H9 (cell line): ENCODE data around the gene POU1F1. TPM values are rescaled to one million over a fixed set of nuclear protein-coding genes. Genes with fewer than 3 reads are reported as not detected.

ENCODE experiments used
- DNase-seq: peaks from one replicate; pipeline ENCODE4 v3.0.0-alpha.2; 2017
- H2AFZ ChIP-seq: one replicate; pipeline ENCODE4 v1.6.1; 2013; ENCODE audit warnings: mild to moderate bottlenecking, low read length, control low read depth, moderate library complexity
- H2AK5ac ChIP-seq: 2 replicates; pipeline ENCODE4 v1.6.1; 2013; ENCODE audit warnings: low read length, control low read depth, mixed read lengths; ENCODE audit not compliant: insufficient read length
- H2BK120ac ChIP-seq: one replicate; pipeline ENCODE4 v1.6.1; 2013; ENCODE audit warnings: low read depth, mild to moderate bottlenecking, low read length, control low read depth, inconsistent platforms; ENCODE audit not compliant: poor library complexity, severe bottlenecking
- H2BK12ac ChIP-seq: 2 replicates; pipeline ENCODE4 v1.6.1; 2013; ENCODE audit warnings: low read length, control low read depth, mixed read lengths, low read depth; ENCODE audit not compliant: insufficient read length
- H2BK15ac ChIP-seq: 2 replicates; pipeline ENCODE4 v1.6.1; 2013; ENCODE audit warnings: low read depth, low read length, control low read depth
- H2BK20ac ChIP-seq: one replicate; pipeline ENCODE4 v1.6.1; 2013; ENCODE audit warnings: low read depth, mild to moderate bottlenecking, low read length, control low read depth, inconsistent platforms; ENCODE audit not compliant: poor library complexity, severe bottlenecking
- H2BK5ac ChIP-seq: 2 replicates; pipeline ENCODE4 v1.6.1; 2013; ENCODE audit warnings: low read length, control low read depth, mixed read lengths; ENCODE audit not compliant: insufficient read length
- H3K14ac ChIP-seq: 2 replicates; pipeline ENCODE4 v1.6.1; 2013; ENCODE audit warnings: low read length, control low read depth; ENCODE audit not compliant: insufficient read depth
- H3K18ac ChIP-seq: 2 replicates; pipeline ENCODE4 v1.6.1; 2013; ENCODE audit warnings: low read depth, mild to moderate bottlenecking, mixed read lengths, low read length, control low read depth; ENCODE audit not compliant: insufficient read length
- H3K23ac ChIP-seq: 2 replicates; pipeline ENCODE4 v1.6.1; 2013; ENCODE audit warnings: low read length, control low read depth, mixed read lengths, low read depth; ENCODE audit not compliant: insufficient read length
- H3K23me2 ChIP-seq: 2 replicates; pipeline ENCODE4 v1.6.1; 2013; ENCODE audit warnings: low read depth, mild to moderate bottlenecking, mixed read lengths, low read length, control low read depth; ENCODE audit not compliant: insufficient read length, poor library complexity, severe bottlenecking
- H3K27ac ChIP-seq: 2 replicates; pipeline ENCODE4 v1.5.1; 2013; ENCODE audit warnings: low read length, control low read depth, mixed read lengths, low read depth; ENCODE audit not compliant: insufficient read length
- H3K27me3 ChIP-seq: 2 replicates; pipeline ENCODE4 v1.6.1; 2013; ENCODE audit warnings: low read length, control low read depth, inconsistent platforms; ENCODE audit not compliant: insufficient read depth
- H3K4ac ChIP-seq: 2 replicates; pipeline ENCODE4 v1.6.1; 2013; ENCODE audit warnings: low read depth, mild to moderate bottlenecking, control low read depth, inconsistent platforms, low read length, moderate library complexity
- H3K4me1 ChIP-seq: 2 replicates; pipeline ENCODE4 v1.6.1; 2013; ENCODE audit warnings: low read length, control low read depth, inconsistent platforms; ENCODE audit not compliant: insufficient read depth
- H3K4me2 ChIP-seq: 2 replicates; pipeline ENCODE4 v1.6.1; 2013; ENCODE audit warnings: low read length, control low read depth, mixed read lengths; ENCODE audit not compliant: insufficient read length, insufficient read depth
- H3K56ac ChIP-seq: 2 replicates; pipeline ENCODE4 v1.6.1; 2013; ENCODE audit warnings: low read depth, mild to moderate bottlenecking, mixed read lengths, low read length, control low read depth; ENCODE audit not compliant: insufficient read length
- H3K79me1 ChIP-seq: 2 replicates; pipeline ENCODE4 v1.6.1; 2013; ENCODE audit warnings: low read depth, mild to moderate bottlenecking, moderate library complexity, low read length, control low read depth, inconsistent platforms; ENCODE audit not compliant: insufficient read depth, poor library complexity, severe bottlenecking
- H3K79me2 ChIP-seq: 2 replicates; pipeline ENCODE4 v1.6.1; 2013; ENCODE audit warnings: low read length, control low read depth, inconsistent platforms; ENCODE audit not compliant: insufficient read depth
- H3K9ac ChIP-seq: 2 replicates; pipeline ENCODE4 v1.6.1; 2013; ENCODE audit warnings: low read length, control low read depth, mixed read lengths; ENCODE audit not compliant: insufficient read length; ENCODE audit errors: extremely low read depth
- H3K9me3 ChIP-seq: one replicate; pipeline ENCODE4 v1.6.1; 2013; ENCODE audit warnings: low read depth, low read length, inconsistent platforms; ENCODE audit not compliant: control insufficient read depth
- H3T11ph ChIP-seq: one replicate; pipeline ENCODE4 v1.6.1; 2013; ENCODE audit warnings: mild to moderate bottlenecking, low read length, control low read depth, inconsistent platforms
- H4K20me1 ChIP-seq: one replicate; pipeline ENCODE4 v1.6.1; 2013; ENCODE audit not compliant: control insufficient read depth, insufficient read length, insufficient read depth
- H4K5ac ChIP-seq: 2 replicates; pipeline ENCODE4 v1.6.1; 2013; ENCODE audit warnings: low read depth, mild to moderate bottlenecking, mixed read lengths, low read length, control low read depth; ENCODE audit not compliant: insufficient read length
- H4K8ac ChIP-seq: replicated peaks from 2 replicates; pipeline ENCODE4 v1.6.1; 2013; ENCODE audit warnings: low read length, control low read depth, mixed read lengths, low read depth; ENCODE audit not compliant: insufficient read length
- H4K91ac ChIP-seq: 2 replicates; pipeline ENCODE4 v1.6.1; 2013; ENCODE audit warnings: low read depth, mild to moderate bottlenecking, moderate library complexity, mixed read lengths, low read length, control low read depth; ENCODE audit not compliant: insufficient read length
- H3K27ac Mint-ChIP-seq, 3 experiments: 2 replicates in 2 of 3; 3 replicates in 1 of 3; pipeline ENCODE4 v1.8.0; 2020 to 2021; ENCODE audit warnings: mixed read lengths in 3 of 3, mild to moderate bottlenecking in 1 of 3, moderate library complexity in 1 of 3
- H3K27me3 Mint-ChIP-seq: 2 replicates; pipeline ENCODE4 v1.8.0; 2021; ENCODE audit warnings: low read depth, mild to moderate bottlenecking, moderate library complexity, mixed read lengths
- H3K36me3 Mint-ChIP-seq, 3 experiments: 2 replicates in 2 of 3; 3 replicates in 1 of 3; pipeline ENCODE4 v1.8.0; 2020 to 2021; ENCODE audit warnings: low read depth in 3 of 3, mixed read lengths in 3 of 3; ENCODE audit not compliant: insufficient read depth in 1 of 3
- H3K4me1 Mint-ChIP-seq, 2 experiments: 2 replicates each; pipeline ENCODE4 v1.8.0; 2020; ENCODE audit warnings: mixed read lengths in 2 of 2
- H3K4me3 Mint-ChIP-seq, 2 experiments: 2 replicates in 1 of 2; 3 replicates in 1 of 2; pipeline ENCODE4 v1.8.0; 2020 to 2021; ENCODE audit warnings: mild to moderate bottlenecking in 2 of 2, mixed read lengths in 2 of 2, moderate library complexity in 1 of 2
- H3K9me3 Mint-ChIP-seq, 2 experiments: 2 replicates in 1 of 2; 3 replicates in 1 of 2; pipeline ENCODE4 v1.8.0; 2020; ENCODE audit warnings: mild to moderate bottlenecking in 2 of 2, mixed read lengths in 2 of 2, moderate library complexity in 1 of 2
- CTCF ChIP-seq: fragments of 200-600 bp; sonication (generic); conservative IDR thresholded peaks from 3 replicates; pipeline ENCODE4 v1.8.0; 2021; ENCODE audit warnings: antibody characterized with exemption, mild to moderate bottlenecking
- WGBS: extraction: QIAGEN DNeasy Blood & Tissue Kit; methylation state at CpG from one replicate; pipeline ENCODE4 v1.1.7; 2013; ENCODE audit warnings: missing lambda C conversion rate, low lambda C conversion rate, mixed read lengths; ENCODE audit not compliant: insufficient read length; ENCODE audit errors: extremely low coverage; 5-methylcytosine and 5-hydroxymethylcytosine counted together
- total RNA-seq: library from RNA; stranded (reverse); gene quantifications from 2 replicates; pipeline ENCODE4 v1.2.1, GENCODE V29; 2021

POU1F1 gene
- total RNA-seq, 1 experiment from 2014 or later = not detected

- Histone ChIP-seq H4K91ac (no peak overlapping the region), H2BK20ac (no peak overlapping the region), H3K56ac (no peak overlapping the region), H3K4me1 (no peaks in the 10 kb centered on the region), H3K9ac (no peak overlapping the region), H2AK5ac (no peak overlapping the region), H2BK5ac (no peak overlapping the region), H2BK120ac (no peak overlapping the region), H4K5ac (no peak overlapping the region), H3K4me2 (no peak overlapping the region), H3K4ac (no peak overlapping the region), H2BK12ac (no peak overlapping the region), H3T11ph (no peak overlapping the region), H3K14ac (no peak overlapping the region), H3K79me2 (peaks cover 6% of the 10 kb centered on the region; the same call in 1 of the 2 replicates), H2AFZ (no peak overlapping the region), H3K27ac (no peak overlapping the region), H4K8ac (no peak overlapping the region), H3K18ac (no peak overlapping the region), H2BK15ac (no peak overlapping the region), H3K23ac (no peak overlapping the region), H4K20me1 (no peaks in the 10 kb centered on the region), H3K23me2 (no peaks in the 10 kb centered on the region), H3K79me1 (no peaks in the 10 kb centered on the region), H3K9me3 (peaks cover 6% of the 10 kb centered on the region), H3K27me3 (no peaks in the 10 kb centered on the region)
- Mint-ChIP-seq H3K4me3 (no peak overlapping the region), H3K36me3 (peaks cover 9 to 31% (median 25%) of the 10 kb centered on the region in 3 experiments; a peak in 5 of 7 replicates), H3K27me3 (no peaks in the 10 kb centered on the region), H3K27ac (no peak overlapping the region), H3K9me3 (no peaks in the 10 kb centered on the region; a peak in 1 of 5 replicates), H3K4me1 (peaks cover 19 to 22% of the 10 kb centered on the region in 2 experiments)
- no peak for DNase-seq
- no CpG with 5 or more reads among the region's 1 CpG for WGBS
- no peak for TF ChIP-seq CTCF
Observed at GRCh38 chr3:87236093-87236492, 40.3 kb downstream of the POU1F1 start.
